H9 (cell line): ENCODE measurements around the gene MYLK. TPM values are rescaled to one million over a fixed set of nuclear protein-coding genes. Genes with fewer than 3 reads are reported as not detected.

Experiments used
- DNase-seq: peaks from one replicate; pipeline ENCODE4 v3.0.0-alpha.2; 2017
- H2AFZ ChIP-seq: one replicate; pipeline ENCODE4 v1.6.1; 2013; ENCODE audit warnings: mild to moderate bottlenecking, low read length, control low read depth, moderate library complexity
- H2AK5ac ChIP-seq: 2 replicates; pipeline ENCODE4 v1.6.1; 2013; ENCODE audit warnings: low read length, control low read depth, mixed read lengths; ENCODE audit not compliant: insufficient read length
- H2BK120ac ChIP-seq: one replicate; pipeline ENCODE4 v1.6.1; 2013; ENCODE audit warnings: low read depth, mild to moderate bottlenecking, low read length, control low read depth, inconsistent platforms; ENCODE audit not compliant: poor library complexity, severe bottlenecking
- H2BK12ac ChIP-seq: 2 replicates; pipeline ENCODE4 v1.6.1; 2013; ENCODE audit warnings: low read length, control low read depth, mixed read lengths, low read depth; ENCODE audit not compliant: insufficient read length
- H2BK15ac ChIP-seq: 2 replicates; pipeline ENCODE4 v1.6.1; 2013; ENCODE audit warnings: low read depth, low read length, control low read depth
- H2BK20ac ChIP-seq: one replicate; pipeline ENCODE4 v1.6.1; 2013; ENCODE audit warnings: low read depth, mild to moderate bottlenecking, low read length, control low read depth, inconsistent platforms; ENCODE audit not compliant: poor library complexity, severe bottlenecking
- H2BK5ac ChIP-seq: 2 replicates; pipeline ENCODE4 v1.6.1; 2013; ENCODE audit warnings: low read length, control low read depth, mixed read lengths; ENCODE audit not compliant: insufficient read length
- H3K14ac ChIP-seq: 2 replicates; pipeline ENCODE4 v1.6.1; 2013; ENCODE audit warnings: low read length, control low read depth; ENCODE audit not compliant: insufficient read depth
- H3K18ac ChIP-seq: 2 replicates; pipeline ENCODE4 v1.6.1; 2013; ENCODE audit warnings: low read depth, mild to moderate bottlenecking, mixed read lengths, low read length, control low read depth; ENCODE audit not compliant: insufficient read length
- H3K23ac ChIP-seq: 2 replicates; pipeline ENCODE4 v1.6.1; 2013; ENCODE audit warnings: low read length, control low read depth, mixed read lengths, low read depth; ENCODE audit not compliant: insufficient read length
- H3K23me2 ChIP-seq: 2 replicates; pipeline ENCODE4 v1.6.1; 2013; ENCODE audit warnings: low read depth, mild to moderate bottlenecking, mixed read lengths, low read length, control low read depth; ENCODE audit not compliant: insufficient read length, poor library complexity, severe bottlenecking
- H3K27ac ChIP-seq: 2 replicates; pipeline ENCODE4 v1.5.1; 2013; ENCODE audit warnings: low read length, control low read depth, mixed read lengths, low read depth; ENCODE audit not compliant: insufficient read length
- H3K27me3 ChIP-seq: 2 replicates; pipeline ENCODE4 v1.6.1; 2013; ENCODE audit warnings: low read length, control low read depth, inconsistent platforms; ENCODE audit not compliant: insufficient read depth
- H3K4ac ChIP-seq: 2 replicates; pipeline ENCODE4 v1.6.1; 2013; ENCODE audit warnings: low read depth, mild to moderate bottlenecking, control low read depth, inconsistent platforms, low read length, moderate library complexity
- H3K4me1 ChIP-seq: 2 replicates; pipeline ENCODE4 v1.6.1; 2013; ENCODE audit warnings: low read length, control low read depth, inconsistent platforms; ENCODE audit not compliant: insufficient read depth
- H3K4me2 ChIP-seq: 2 replicates; pipeline ENCODE4 v1.6.1; 2013; ENCODE audit warnings: low read length, control low read depth, mixed read lengths; ENCODE audit not compliant: insufficient read length, insufficient read depth
- H3K56ac ChIP-seq: 2 replicates; pipeline ENCODE4 v1.6.1; 2013; ENCODE audit warnings: low read depth, mild to moderate bottlenecking, mixed read lengths, low read length, control low read depth; ENCODE audit not compliant: insufficient read length
- H3K79me1 ChIP-seq: 2 replicates; pipeline ENCODE4 v1.6.1; 2013; ENCODE audit warnings: low read depth, mild to moderate bottlenecking, moderate library complexity, low read length, control low read depth, inconsistent platforms; ENCODE audit not compliant: insufficient read depth, poor library complexity, severe bottlenecking
- H3K79me2 ChIP-seq: 2 replicates; pipeline ENCODE4 v1.6.1; 2013; ENCODE audit warnings: low read length, control low read depth, inconsistent platforms; ENCODE audit not compliant: insufficient read depth
- H3K9ac ChIP-seq: 2 replicates; pipeline ENCODE4 v1.6.1; 2013; ENCODE audit warnings: low read length, control low read depth, mixed read lengths; ENCODE audit not compliant: insufficient read length; ENCODE audit errors: extremely low read depth
- H3K9me3 ChIP-seq: one replicate; pipeline ENCODE4 v1.6.1; 2013; ENCODE audit warnings: low read depth, low read length, inconsistent platforms; ENCODE audit not compliant: control insufficient read depth
- H3T11ph ChIP-seq: one replicate; pipeline ENCODE4 v1.6.1; 2013; ENCODE audit warnings: mild to moderate bottlenecking, low read length, control low read depth, inconsistent platforms
- H4K20me1 ChIP-seq: one replicate; pipeline ENCODE4 v1.6.1; 2013; ENCODE audit not compliant: control insufficient read depth, insufficient read length, insufficient read depth
- H4K5ac ChIP-seq: 2 replicates; pipeline ENCODE4 v1.6.1; 2013; ENCODE audit warnings: low read depth, mild to moderate bottlenecking, mixed read lengths, low read length, control low read depth; ENCODE audit not compliant: insufficient read length
- H4K8ac ChIP-seq: replicated peaks from 2 replicates; pipeline ENCODE4 v1.6.1; 2013; ENCODE audit warnings: low read length, control low read depth, mixed read lengths, low read depth; ENCODE audit not compliant: insufficient read length
- H4K91ac ChIP-seq: 2 replicates; pipeline ENCODE4 v1.6.1; 2013; ENCODE audit warnings: low read depth, mild to moderate bottlenecking, moderate library complexity, mixed read lengths, low read length, control low read depth; ENCODE audit not compliant: insufficient read length
- H3K27ac Mint-ChIP-seq, 3 experiments: 2 replicates in 2 of 3; 3 replicates in 1 of 3; pipeline ENCODE4 v1.8.0; 2020 to 2021; ENCODE audit warnings: mixed read lengths in 3 of 3, mild to moderate bottlenecking in 1 of 3, moderate library complexity in 1 of 3
- H3K27me3 Mint-ChIP-seq: 2 replicates; pipeline ENCODE4 v1.8.0; 2021; ENCODE audit warnings: low read depth, mild to moderate bottlenecking, moderate library complexity, mixed read lengths
- H3K36me3 Mint-ChIP-seq, 3 experiments: 2 replicates in 2 of 3; 3 replicates in 1 of 3; pipeline ENCODE4 v1.8.0; 2020 to 2021; ENCODE audit warnings: low read depth in 3 of 3, mixed read lengths in 3 of 3; ENCODE audit not compliant: insufficient read depth in 1 of 3
- H3K4me1 Mint-ChIP-seq, 2 experiments: 2 replicates each; pipeline ENCODE4 v1.8.0; 2020; ENCODE audit warnings: mixed read lengths in 2 of 2
- H3K4me3 Mint-ChIP-seq, 2 experiments: 2 replicates in 1 of 2; 3 replicates in 1 of 2; pipeline ENCODE4 v1.8.0; 2020 to 2021; ENCODE audit warnings: mild to moderate bottlenecking in 2 of 2, mixed read lengths in 2 of 2, moderate library complexity in 1 of 2
- H3K9me3 Mint-ChIP-seq, 2 experiments: 2 replicates in 1 of 2; 3 replicates in 1 of 2; pipeline ENCODE4 v1.8.0; 2020; ENCODE audit warnings: mild to moderate bottlenecking in 2 of 2, mixed read lengths in 2 of 2, moderate library complexity in 1 of 2
- CTCF ChIP-seq: fragments of 200-600 bp; sonication (generic); conservative IDR thresholded peaks from 3 replicates; pipeline ENCODE4 v1.8.0; 2021; ENCODE audit warnings: antibody characterized with exemption, mild to moderate bottlenecking
- WGBS: extraction: QIAGEN DNeasy Blood & Tissue Kit; methylation state at CpG from one replicate; pipeline ENCODE4 v1.1.7; 2013; ENCODE audit warnings: missing lambda C conversion rate, low lambda C conversion rate, mixed read lengths; ENCODE audit not compliant: insufficient read length; ENCODE audit errors: extremely low coverage; 5-methylcytosine and 5-hydroxymethylcytosine counted together
- total RNA-seq: library from RNA; stranded (reverse); gene quantifications from 2 replicates; pipeline ENCODE4 v1.2.1, GENCODE V29; 2021

The MYLK gene
- total RNA-seq, 1 experiment from 2014 or later = 10.1 TPM

GRCh38 chr3:123608263-123608937 lies 275.7 kb downstream of the MYLK start:
- H3K27me3 ChIP-seq = no peaks in the 10 kb centered on the region
- no peak overlapping the region for H4K91ac ChIP-seq
- no peak overlapping the region for H3K56ac ChIP-seq
- no peaks in the 10 kb centered on the region for H4K20me1 ChIP-seq
- no peak overlapping the region for H2BK120ac ChIP-seq
- Mint-ChIP-seq H3K4me1 (peaks cover 5 to 6% of the 10 kb centered on the region in 2 experiments; a peak in 3 of 4 replicates), H3K36me3 (peaks cover 0 to 2% (median 0%) of the 10 kb centered on the region in 3 experiments; a peak in 3 of 7 replicates), H3K27ac (no peak overlapping the region), H3K27me3 (no peaks in the 10 kb centered on the region), H3K4me3 (no peak overlapping the region), H3K9me3 (no peaks in the 10 kb centered on the region)
- H3K9ac ChIP-seq = no peak overlapping the region
- no peak overlapping the region for H3K18ac ChIP-seq
- DNase-seq = no peak
- H2AFZ ChIP-seq = no peak overlapping the region
- H3K4me2 ChIP-seq = no peak overlapping the region
- no peak overlapping the region for H2BK20ac ChIP-seq
- H3K79me2 ChIP-seq = no peaks in the 10 kb centered on the region
- no peak overlapping the region for H3K27ac ChIP-seq
- no peaks in the 10 kb centered on the region for H3K79me1 ChIP-seq
- TF ChIP-seq CTCF = no peak
- no peak overlapping the region for H3T11ph ChIP-seq
- no peak overlapping the region for H2BK15ac ChIP-seq
- no peaks in the 10 kb centered on the region for H3K23me2 ChIP-seq
- WGBS = no CpG with 5 or more reads among the region's 3 CpGs
- H3K9me3 ChIP-seq = no peaks in the 10 kb centered on the region
- no peak overlapping the region for H4K8ac ChIP-seq
- no peak overlapping the region for H2AK5ac ChIP-seq
- no peak overlapping the region for H3K23ac ChIP-seq
- no peak overlapping the region for H3K14ac ChIP-seq
- no peak overlapping the region for H2BK5ac ChIP-seq
- H2BK12ac ChIP-seq = no peak overlapping the region
- H3K4me1 ChIP-seq = no peaks in the 10 kb centered on the region
- H4K5ac ChIP-seq = no peak overlapping the region
- no peak overlapping the region for H3K4ac ChIP-seq
